GM23248 (cell line): ENCODE results near the gene INS. TPM values are rescaled to one million over a fixed set of nuclear protein-coding genes. Genes with fewer than 3 reads are reported as not detected.

Experiments
- DNase-seq: peaks from one replicate; pipeline ENCODE4 v3.0.0-alpha.2; 2015
- H2AFZ ChIP-seq: fragments of 200-600 bp; sonication (generic); 2 replicates; pipeline ENCODE4 v1.6.1; 2016; ENCODE audit warnings: antibody characterized with exemption
- H3F3A ChIP-seq: fragments of 200-600 bp; sonication (generic); 2 replicates; pipeline ENCODE4 v1.6.1; 2016; ENCODE audit warnings: mild to moderate bottlenecking, antibody characterized with exemption, mixed run types; ENCODE audit not compliant: insufficient read depth
- H3K27ac ChIP-seq: fragments of 200-600 bp; sonication (generic); 2 replicates; pipeline ENCODE4 v1.5.1; 2016; ENCODE audit warnings: mild to moderate bottlenecking
- H3K27me3 ChIP-seq: fragments of 200-600 bp; sonication (generic); replicated peaks from 2 replicates; pipeline ENCODE4 v1.6.1; 2016; ENCODE audit warnings: mild to moderate bottlenecking; ENCODE audit not compliant: insufficient read depth
- H3K36me3 ChIP-seq: fragments of 200-600 bp; sonication (generic); 2 replicates; pipeline ENCODE4 v1.6.1; 2016; ENCODE audit warnings: low read depth, mild to moderate bottlenecking
- H3K4me1 ChIP-seq: fragments of 200-600 bp; sonication (generic); 2 replicates; pipeline ENCODE4 v1.6.1; 2016; ENCODE audit warnings: mild to moderate bottlenecking; ENCODE audit not compliant: insufficient read depth
- H3K4me2 ChIP-seq: fragments of 200-600 bp; sonication (generic); one replicate; pipeline ENCODE4 v1.6.1; 2016; ENCODE audit warnings: mild to moderate bottlenecking; ENCODE audit not compliant: unreplicated experiment
- H3K4me3 ChIP-seq: fragments of 200-600 bp; sonication (generic); 2 replicates; pipeline ENCODE4 v1.5.1; 2016; ENCODE audit warnings: mild to moderate bottlenecking
- H3K79me2 ChIP-seq: fragments of 200-600 bp; sonication (generic); 2 replicates; pipeline ENCODE4 v1.6.1; 2016; ENCODE audit warnings: mild to moderate bottlenecking; ENCODE audit not compliant: insufficient read depth
- H3K9ac ChIP-seq: fragments of 200-600 bp; sonication (generic); 2 replicates; pipeline ENCODE4 v1.6.1; 2016; ENCODE audit warnings: mild to moderate bottlenecking
- H3K9me2 ChIP-seq: fragments of 200-600 bp; sonication (generic); 2 replicates; pipeline ENCODE4 v1.6.1; 2016; ENCODE audit warnings: mixed run types, mild to moderate bottlenecking, moderate library complexity; ENCODE audit not compliant: insufficient read depth
- H3K9me3 ChIP-seq: fragments of 200-600 bp; sonication (generic); one replicate; pipeline ENCODE4 v1.6.1; 2017; ENCODE audit warnings: low read depth
- H4K20me1 ChIP-seq: fragments of 200-600 bp; sonication (generic); 2 replicates; pipeline ENCODE4 v1.6.0; 2016; ENCODE audit not compliant: insufficient read depth
- EZH2 ChIP-seq: fragments of 200-600 bp; sonication (generic); IDR thresholded peaks from 2 replicates; pipeline ENCODE4 v1.6.1; 2018; ENCODE audit warnings: antibody characterized with exemption, mild to moderate bottlenecking; ENCODE audit not compliant: insufficient read depth, poor library complexity, severe bottlenecking
- EZH2phosphoT487 ChIP-seq: fragments of 200-600 bp; sonication (generic); IDR thresholded peaks from 2 replicates; pipeline ENCODE4 v1.6.1; 2018; ENCODE audit warnings: antibody characterized with exemption, moderate library complexity, mild to moderate bottlenecking, low read depth; ENCODE audit not compliant: insufficient read depth
- WGBS, 2 experiments: methylation state at CpG; one replicate each; pipeline ENCODE4 v1.1.6; 2015 to 2017; ENCODE audit warnings: low lambda C conversion rate in 2 of 2, low coverage in 1 of 2; ENCODE audit errors: missing lambda C conversion rate in 2 of 2; 5-methylcytosine and 5-hydroxymethylcytosine counted together
- in situ Hi-C: fragments of 300-500 bp; cut with MboI; formaldehyde crosslinking; loops from 2 replicates; pipeline ENCODE4 v1.15.0; 2020
- polyA plus RNA-seq: library from polyadenylated mRNA; unstranded; fragments of >200 nt; fragmentation: Nextera tagmentation; extraction: Ambion mirVana; gene quantifications from 2 replicates; pipeline ENCODE4 v1.2.1, GENCODE V29; 2016
- total RNA-seq: library from RNA; depleted of rRNA; stranded (reverse); fragments of >200 nt; shearing (Covaris generic); gene quantifications from 2 replicates; pipeline ENCODE4 v1.2.3, GENCODE V29; 2014

The INS gene
- total and polyA plus RNA-seq, 2 experiments from 2014 or later: not detected

DNA sequence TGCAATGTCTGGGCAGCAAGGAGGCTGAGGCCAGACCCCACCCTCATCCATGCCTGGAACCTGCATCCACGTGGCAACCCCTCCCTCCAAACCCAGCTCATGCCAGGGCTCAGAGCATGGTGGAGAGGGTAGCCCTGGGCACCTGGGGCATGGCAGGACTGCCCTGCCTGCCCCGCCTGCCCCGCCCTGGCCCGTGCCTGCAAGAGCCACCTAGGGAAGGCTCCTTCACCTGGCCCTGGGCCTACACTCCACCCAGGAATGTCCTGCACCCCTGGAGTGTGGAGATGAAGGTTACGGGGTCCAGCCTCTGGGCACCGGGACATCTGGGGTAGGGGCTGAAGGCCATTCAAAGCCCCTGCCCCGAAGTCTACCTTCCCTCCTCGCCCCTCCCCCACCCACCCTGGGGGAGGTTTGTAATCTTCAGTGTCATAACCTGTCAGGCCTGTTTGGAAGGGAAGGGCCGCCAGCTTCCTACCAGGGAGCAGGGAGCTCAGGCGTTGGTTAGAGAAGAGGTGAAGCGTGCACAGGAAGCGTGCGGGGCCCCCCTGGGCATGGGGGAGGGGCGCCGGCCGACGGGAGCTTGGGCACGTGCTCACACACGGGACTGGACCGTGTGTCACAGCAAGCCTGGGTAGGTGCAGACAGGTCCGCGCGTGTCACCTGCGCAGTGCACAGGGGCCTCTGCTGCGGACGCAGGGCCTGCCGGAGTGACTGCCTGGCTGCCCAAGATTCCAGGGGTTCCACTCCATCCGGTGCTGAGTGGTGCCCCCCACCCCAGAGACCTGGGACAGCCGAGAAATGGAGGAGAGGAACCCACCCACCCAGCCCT is 41.3 kb upstream of the INS start:
- Histone ChIP-seq H2AFZ (no peak overlapping the region), H3K79me2 (no peaks in the 10 kb centered on the region), H3K9me2 (no peaks in the 10 kb centered on the region), H4K20me1 (no peaks in the 10 kb centered on the region), H3K4me2 (no peak overlapping the region), H3K27me3 (no peaks in the 10 kb centered on the region), H3K9ac (no peak overlapping the region), H3K27ac (no peak overlapping the region), H3K9me3 (no peaks in the 10 kb centered on the region), H3K36me3 (no peaks in the 10 kb centered on the region), H3K4me1 (no peaks in the 10 kb centered on the region), H3K4me3 (no peak overlapping the region), H3F3A (no peaks in the 10 kb centered on the region)
- in situ Hi-C loops: loop anchor here (5.0 kb wide), 1 partner anchor 220 kb away; no protein-coding TSS in a partner anchor
- no peak for DNase-seq
- TF ChIP-seq EZH2 (no peak), EZH2phosphoT487 (no peak)
- WGBS, 2 experiments: 41 to 42% methylated on average over 22 to 28 of the region's 29 CpGs

DNA sequence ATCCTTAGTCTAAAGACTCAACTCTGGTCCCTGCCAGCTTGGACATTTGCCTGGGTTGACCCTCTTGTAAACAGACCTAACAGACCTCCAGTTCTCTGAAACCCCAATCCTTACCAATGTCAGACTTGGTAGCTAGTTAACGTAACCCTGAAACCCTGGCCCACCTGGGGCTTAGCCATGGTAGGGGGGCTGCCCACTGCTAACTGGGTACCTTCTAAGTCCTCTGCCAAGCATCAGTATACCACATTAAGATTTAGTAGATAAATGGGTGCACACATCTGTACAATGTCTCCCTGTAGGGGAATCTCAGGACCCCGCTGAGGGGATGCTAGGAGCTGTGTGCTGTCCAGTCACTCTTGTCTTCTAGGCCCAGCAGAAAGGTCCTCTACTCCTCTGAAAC is 40.5 kb upstream of the INS start:
- no peak overlapping the region for H2AFZ ChIP-seq
- H3K9me3 ChIP-seq: no peaks in the 10 kb centered on the region
- 74 to 80% methylated on average over 2 of the region's 2 CpGs for WGBS, 2 experiments
- no peaks in the 10 kb centered on the region for H3K36me3 ChIP-seq
- 0 out of 2 replicates have a peak, but pooled peaks cover 6% of the 10 kb centered on the region for H3K27me3 ChIP-seq
- in situ Hi-C loops: loop anchor here (5.0 kb wide), 1 partner anchor 221 kb away; no protein-coding TSS in a partner anchor
- no peaks in the 10 kb centered on the region for H3K4me1 ChIP-seq
- H3K27ac ChIP-seq: no peak overlapping the region
- no peak overlapping the region for H3K9ac ChIP-seq
- no peaks in the 10 kb centered on the region for H4K20me1 ChIP-seq
- no peak for DNase-seq
- no peaks in the 10 kb centered on the region for H3K79me2 ChIP-seq
- H3F3A ChIP-seq: no peaks in the 10 kb centered on the region
- H3K9me2 ChIP-seq: no peaks in the 10 kb centered on the region
- TF ChIP-seq EZH2 (no peak), EZH2phosphoT487 (no peak)
- H3K4me2 ChIP-seq: no peak overlapping the region
- H3K4me3 ChIP-seq: no peak overlapping the region

DNA sequence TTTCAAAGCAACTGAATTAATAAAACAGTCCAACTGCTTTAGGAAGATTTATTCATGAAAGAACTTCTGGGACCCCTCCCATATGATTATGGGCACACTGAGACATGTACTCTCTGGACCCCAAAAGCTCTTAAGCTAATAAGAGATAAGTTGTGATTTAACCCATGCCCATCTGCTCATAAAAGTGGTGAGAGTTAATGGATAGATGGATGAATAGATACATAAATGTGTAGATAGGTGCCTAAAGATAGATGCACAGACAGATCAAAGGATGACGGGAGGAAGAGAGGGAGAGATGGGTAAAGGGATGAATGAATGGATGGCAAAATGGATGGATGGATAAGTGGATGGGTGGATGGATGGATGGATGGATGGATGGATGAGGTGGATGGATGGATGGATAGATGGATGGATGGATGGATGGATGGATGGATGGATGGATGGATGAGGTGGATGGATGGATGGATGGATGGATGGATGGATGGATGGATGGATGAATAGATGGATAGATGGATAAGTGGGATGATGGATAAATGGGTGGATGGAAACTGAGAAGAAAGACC is 40.0 kb upstream of the INS start:
- no peaks in the 10 kb centered on the region for H3K4me1 ChIP-seq
- in situ Hi-C loops: loop anchor here (5.0 kb wide), 1 partner anchor 221 kb away; no protein-coding TSS in a partner anchor
- WGBS, 2 experiments: 54 to 56% methylated on average over 1 of the region's 1 CpG
- H3K9me2 ChIP-seq: no peaks in the 10 kb centered on the region
- TF ChIP-seq EZH2phosphoT487 (no peak), EZH2 (no peak)
- no peaks in the 10 kb centered on the region for H3K79me2 ChIP-seq
- no peak for DNase-seq
- no peaks in the 10 kb centered on the region for H3K9me3 ChIP-seq
- H3K36me3 ChIP-seq: no peaks in the 10 kb centered on the region
- no peak overlapping the region for H2AFZ ChIP-seq
- no peak overlapping the region for H3K4me3 ChIP-seq
- H4K20me1 ChIP-seq: no peaks in the 10 kb centered on the region
- no peak overlapping the region for H3K9ac ChIP-seq
- H3K27me3 ChIP-seq: 0 out of 2 replicates have a peak, but pooled peaks cover 9% of the 10 kb centered on the region
- H3K4me2 ChIP-seq: no peak overlapping the region
- H3F3A ChIP-seq: no peaks in the 10 kb centered on the region
- H3K27ac ChIP-seq: no peak overlapping the region

DNA sequence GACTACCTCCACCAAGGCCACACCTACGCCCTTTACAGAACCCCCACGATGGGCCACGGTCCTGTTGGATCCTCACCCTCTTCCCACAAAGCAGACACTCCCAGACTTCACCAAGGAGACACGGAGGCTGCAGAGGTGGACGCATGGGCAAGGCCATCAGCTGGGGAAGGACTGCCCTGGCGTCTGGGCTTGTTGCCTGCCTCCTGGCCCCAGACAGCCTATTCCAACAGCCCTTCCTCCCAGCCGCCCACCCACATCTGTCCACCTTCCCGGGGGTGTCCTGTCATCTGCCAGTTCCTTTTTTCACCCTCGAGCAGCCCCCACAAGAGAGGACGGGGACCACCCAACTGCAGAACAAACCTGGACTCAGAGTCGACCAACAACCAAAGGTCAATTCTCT is 39.5 kb upstream of the INS start:
- WGBS, 2 experiments: 33 to 40% methylated on average over 11 of the region's 11 CpGs

More for the DNA sequence above, 39.5 kb upstream of the INS start:
- no peaks in the 10 kb centered on the region for H3K36me3 ChIP-seq
- H3K79me2 ChIP-seq: no peaks in the 10 kb centered on the region
- H3K9ac ChIP-seq: no peak overlapping the region
- H2AFZ ChIP-seq: no peak overlapping the region
- no peaks in the 10 kb centered on the region for H4K20me1 ChIP-seq
- TF ChIP-seq EZH2 (no peak), EZH2phosphoT487 (no peak)
- in situ Hi-C loops: loop anchor here (5.0 kb wide), 1 partner anchor 222 kb away; no protein-coding TSS in a partner anchor
- H3F3A ChIP-seq: no peaks in the 10 kb centered on the region
- H3K4me2 ChIP-seq: no peak overlapping the region
- H3K4me1 ChIP-seq: no peaks in the 10 kb centered on the region
- H3K27ac ChIP-seq: no peak overlapping the region
- H3K4me3 ChIP-seq: no peak overlapping the region
- no peak for DNase-seq
- no peaks in the 10 kb centered on the region for H3K9me2 ChIP-seq
- 0 out of 2 replicates have a peak, but pooled peaks cover 9% of the 10 kb centered on the region for H3K27me3 ChIP-seq
- no peaks in the 10 kb centered on the region for H3K9me3 ChIP-seq
